Astrocyte of the cerebellum (primary cell): ENCODE results near the gene UQCC5.

Source experiments
- DNase-seq: peaks from one replicate; pipeline ENCODE4 v3.0.0-alpha.2; 2011; ENCODE audit warnings: low read depth
- H3K4me3 ChIP-seq: 2 replicates; pipeline ENCODE4 v1.5.1; 2011; ENCODE audit warnings: mild to moderate bottlenecking, low read depth, low read length, moderate library complexity
- CTCF ChIP-seq: IDR thresholded peaks from 2 replicates; pipeline ENCODE4 v1.5.1; 2012; ENCODE audit warnings: low read length, low read depth, moderate library complexity, mild to moderate bottlenecking; ENCODE audit errors: missing control alignments
- in situ Hi-C: cut with HindIII; loops from 2 replicates; pipeline ENCODE4 v1.10.0; 2017; ENCODE audit warnings: low sequenced_read_pairs

Gene UQCC5

GRCh38 chr3:52555056-52555455 lies 18.7 kb downstream of the UQCC5 start:
- in situ Hi-C loops: no loop called here
- no peak for DNase-seq
- no peak overlapping the region for H3K4me3 ChIP-seq
- no peak for TF ChIP-seq CTCF

- no peak overlapping the region for H3K4me3 ChIP-seq
- in situ Hi-C loops: no loop called here
- no peak for DNase-seq
- TF ChIP-seq CTCF: no peak
Observed at GRCh38 chr3:52557011-52557960, 20.9 kb downstream of the UQCC5 start.

- DNase-seq: no peak
- no peak for TF ChIP-seq CTCF
- in situ Hi-C loops: no loop called here
- no peak overlapping the region for H3K4me3 ChIP-seq
Observed at GRCh38 chr3:52558436-52558835, 22.0 kb downstream of the UQCC5 start.

DNA sequence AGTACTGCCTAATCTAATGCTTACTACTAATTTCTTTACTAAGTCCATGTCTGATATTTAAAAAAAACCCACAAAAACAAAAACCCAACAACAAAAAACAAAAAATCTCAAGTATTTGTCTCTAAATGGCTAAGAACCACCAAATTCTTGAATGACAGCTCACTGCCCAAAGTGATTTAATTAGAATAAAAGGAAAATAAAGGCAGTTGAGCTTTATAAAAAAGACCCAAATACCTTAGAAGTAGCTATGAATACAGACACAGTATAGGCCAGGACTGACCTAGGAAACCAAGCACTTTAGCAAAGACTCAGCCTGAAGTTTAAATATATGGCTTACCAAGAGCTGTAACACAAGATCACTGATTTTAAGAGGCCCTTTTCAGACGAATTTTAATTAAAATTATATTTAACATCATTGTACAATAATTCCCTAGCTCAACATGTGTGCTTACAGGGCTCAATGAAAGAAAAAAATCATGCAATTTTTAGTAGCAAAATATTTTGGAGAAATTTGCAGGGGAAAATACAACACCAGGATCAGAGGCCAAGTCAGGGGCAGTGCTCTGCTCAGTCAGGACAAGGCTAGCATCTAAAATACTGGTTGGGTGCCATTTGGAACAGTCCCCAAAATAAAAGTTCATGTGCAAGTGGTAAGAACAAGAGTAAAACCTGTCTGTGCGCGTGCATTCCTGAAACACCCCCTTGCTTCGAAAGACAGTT lies 24.8 kb downstream of the UQCC5 start:
- no peak overlapping the region for H3K4me3 ChIP-seq
- TF ChIP-seq CTCF: no peak
- in situ Hi-C loops: no loop called here
- no peak for DNase-seq

GRCh38 chr3:52563984-52564383 lies 27.6 kb downstream of the UQCC5 start:
- no peak for TF ChIP-seq CTCF
- no peak for DNase-seq
- H3K4me3 ChIP-seq: no peak overlapping the region
- in situ Hi-C loops: no loop called here

DNA sequence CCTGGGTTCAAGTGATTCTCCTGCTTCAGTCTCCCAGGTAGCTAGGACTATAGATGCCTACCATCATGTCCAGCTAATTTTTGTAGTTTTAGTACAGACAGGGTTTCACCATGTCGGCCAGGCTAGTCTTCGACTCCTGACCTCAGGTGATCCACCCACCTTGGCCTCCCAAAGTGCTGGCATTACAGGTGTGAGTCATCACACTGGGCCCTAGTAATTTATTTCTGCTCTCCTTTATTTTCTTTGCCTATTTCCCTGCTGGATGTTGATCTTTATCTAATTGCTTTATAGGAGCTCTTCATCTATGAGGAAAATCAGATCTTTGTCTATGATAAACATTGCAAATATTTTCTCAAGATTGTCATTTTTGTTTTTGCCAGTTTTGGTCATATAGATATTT lies 31.7 kb downstream of the UQCC5 start:
- no peak for TF ChIP-seq CTCF
- DNase-seq: no peak
- in situ Hi-C loops: no loop called here
- H3K4me3 ChIP-seq: no peak overlapping the region
